Measurements from ENCODE around the gene PPP1R7. TPM values are rescaled to one million over a fixed set of nuclear protein-coding genes. Genes with fewer than 3 reads are reported as not detected.

Gene PPP1R7
- total and polyA plus RNA-seq, 7 donors = 44.0 to 108 (median 72.5) TPM

- no peaks in the 10 kb centered on the region for H3K9me3 ChIP-seq
- ATAC-seq = no peak
Observed at GRCh38 chr2:241105641-241106040, 44.6 kb upstream of the PPP1R7 start.

DNA sequence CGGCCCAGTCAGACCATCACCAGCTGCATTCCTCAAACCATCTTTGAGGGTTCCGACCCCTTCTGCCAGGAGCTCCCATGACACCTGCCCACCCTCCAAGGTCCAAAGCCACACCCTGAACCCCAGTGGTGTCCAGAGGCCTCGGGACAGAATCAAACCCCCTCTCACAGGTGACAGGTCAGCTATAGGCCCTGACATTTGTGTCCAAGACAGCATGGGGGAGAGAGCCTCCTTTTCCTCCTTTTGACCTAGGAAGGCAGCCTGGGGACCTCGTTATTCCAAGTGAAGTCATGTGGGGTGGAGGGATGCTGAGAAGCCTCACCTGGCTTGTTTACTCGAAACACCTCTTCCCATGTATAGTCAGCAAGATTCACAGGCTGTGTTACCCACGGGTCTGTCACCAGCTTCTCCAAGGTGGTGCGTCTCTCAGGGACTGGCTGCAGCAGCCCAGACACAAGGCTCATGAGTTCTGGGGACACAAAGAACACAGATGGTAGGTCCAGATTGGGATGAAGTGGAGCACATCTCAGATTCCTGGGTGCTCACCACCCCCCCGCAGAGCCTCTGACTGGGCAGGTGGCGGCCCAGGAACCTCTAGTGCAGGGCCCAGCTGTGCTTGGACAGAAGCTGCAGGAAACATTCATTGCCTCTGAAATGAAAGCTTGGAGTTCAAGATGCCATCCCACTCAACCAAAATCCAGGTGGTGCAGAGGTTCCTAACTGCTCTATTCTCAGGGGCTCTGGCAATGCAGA lies 43.1 kb upstream of the PPP1R7 start:
- ATAC-seq = no peak
- intact Hi-C loops (cut with DNase I) = loop anchor here in 1 of 2 donors (5.0 kb wide), 1 partner anchor 40 kb away; the partner anchor contains the start of gene PASK
- 89 to 94% (median 91%) methylated on average over 9 of the region's 9 CpGs for WGBS, 3 donors

More at GRCh38 chr2:241105641-241106040, 44.6 kb upstream of the PPP1R7 start:
- no peak for DNase-seq
- TF ChIP-seq, protein P1, sequence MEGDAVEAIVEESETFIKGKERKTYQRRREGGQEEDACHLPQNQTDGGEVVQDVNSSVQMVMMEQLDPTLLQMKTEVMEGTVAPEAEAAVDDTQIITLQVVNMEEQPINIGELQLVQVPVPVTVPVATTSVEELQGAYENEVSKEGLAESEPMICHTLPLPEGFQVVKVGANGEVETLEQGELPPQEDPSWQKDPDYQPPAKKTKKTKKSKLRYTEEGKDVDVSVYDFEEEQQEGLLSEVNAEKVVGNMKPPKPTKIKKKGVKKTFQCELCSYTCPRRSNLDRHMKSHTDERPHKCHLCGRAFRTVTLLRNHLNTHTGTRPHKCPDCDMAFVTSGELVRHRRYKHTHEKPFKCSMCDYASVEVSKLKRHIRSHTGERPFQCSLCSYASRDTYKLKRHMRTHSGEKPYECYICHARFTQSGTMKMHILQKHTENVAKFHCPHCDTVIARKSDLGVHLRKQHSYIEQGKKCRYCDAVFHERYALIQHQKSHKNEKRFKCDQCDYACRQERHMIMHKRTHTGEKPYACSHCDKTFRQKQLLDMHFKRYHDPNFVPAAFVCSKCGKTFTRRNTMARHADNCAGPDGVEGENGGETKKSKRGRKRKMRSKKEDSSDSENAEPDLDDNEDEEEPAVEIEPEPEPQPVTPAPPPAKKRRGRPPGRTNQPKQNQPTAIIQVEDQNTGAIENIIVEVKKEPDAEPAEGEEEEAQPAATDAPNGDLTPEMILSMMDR (IDR thresholded peaks at IDR 0.05) = no peak
- intact Hi-C loops (cut with DNase I) = loop anchor here in 1 of 2 donors (5.0 kb wide), 1 partner anchor 42 kb away; the partner anchor contains the start of gene PASK
- Histone ChIP-seq H3K4me3 (no peak overlapping the region), H3K27me3 (ENCODE audit: insufficient read depth in 3 of 3, low read length in 2 of 3) (no peaks in the 10 kb centered on the region), H3K27ac (no peak overlapping the region), H3K4me1 (peaks cover 16% of the 10 kb centered on the region), H3K36me3 (ENCODE audit: insufficient read depth in 1 of 2, low read depth in 1 of 2) (peaks cover 0 to 1% of the 10 kb centered on the region in 2 donors)
- 41 to 50% (median 48%) methylated on average over 3 of the region's 3 CpGs for WGBS, 3 donors

GRCh38 chr2:241108271-241109209 lies 41.7 kb upstream of the PPP1R7 start:
- intact Hi-C loops (cut with DNase I) = loop anchor here in 1 of 2 donors (5.0 kb wide), 1 partner anchor 39 kb away; the partner anchor contains the start of gene PASK
- no peak for DNase-seq
- Histone ChIP-seq H3K9me3 (no peaks in the 10 kb centered on the region), H3K4me1 (no peaks in the 10 kb centered on the region), H3K4me3 (no peak overlapping the region), H3K27ac (no peak overlapping the region), H3K36me3 (ENCODE audit: insufficient read depth in 1 of 2, low read depth in 1 of 2) (no peaks in the 10 kb centered on the region), H3K27me3 (ENCODE audit: insufficient read depth in 3 of 3, low read length in 2 of 3) (no peaks in the 10 kb centered on the region)
- WGBS, 3 donors = 70 to 76% (median 75%) methylated on average over 35 of the region's 35 CpGs
- TF ChIP-seq, protein P1 (IDR thresholded peaks at IDR 0.05) = no peak
- no peak for ATAC-seq

More for the DNA sequence above, 43.1 kb upstream of the PPP1R7 start:
- Histone ChIP-seq H3K4me1 (peaks cover 7% of the 10 kb centered on the region), H3K27ac (no peak overlapping the region), H3K36me3 (ENCODE audit: insufficient read depth in 1 of 2, low read depth in 1 of 2) (no peaks in the 10 kb centered on the region), H3K4me3 (no peak overlapping the region), H3K9me3 (no peaks in the 10 kb centered on the region), H3K27me3 (ENCODE audit: insufficient read depth in 3 of 3, low read length in 2 of 3) (no peaks in the 10 kb centered on the region)
- TF ChIP-seq, protein P1 (IDR thresholded peaks at IDR 0.05) = no peak
- DNase-seq = no peak

GRCh38 chr2:241109210-241110088 lies 40.8 kb upstream of the PPP1R7 start:
- no peak for ATAC-seq
- Histone ChIP-seq H3K9me3 (no peaks in the 10 kb centered on the region), H3K36me3 (ENCODE audit: insufficient read depth in 1 of 2, low read depth in 1 of 2) (no peaks in the 10 kb centered on the region), H3K4me1 (no peaks in the 10 kb centered on the region), H3K4me3 (no peak overlapping the region), H3K27me3 (ENCODE audit: insufficient read depth in 3 of 3, low read length in 2 of 3) (no peaks in the 10 kb centered on the region), H3K27ac (no peak overlapping the region)
- intact Hi-C loops (cut with DNase I) = loop anchor here in 1 of 2 donors (5.0 kb wide), 1 partner anchor 38 kb away; the partner anchor contains the start of gene PASK
- 87 to 91% (median 89%) methylated on average over 14 of the region's 14 CpGs for WGBS, 3 donors
- TF ChIP-seq, protein P1 (IDR thresholded peaks at IDR 0.05) = no peak
- DNase-seq = no peak

All from psoas muscle (tissue), 8 donors.